DOHH2 (cell line): ENCODE measurements around the gene WDFY4.

Experiments
- EZH2phosphoT487 ChIP-seq: fragments of 200-600 bp; sonication (generic); IDR thresholded peaks from 2 replicates; pipeline ENCODE4 v1.6.1; 2017; ENCODE audit warnings: borderline replicate concordance, mild to moderate bottlenecking, antibody characterized with exemption, low read length, moderate library complexity, mixed read lengths
- TF ChIP-seq, protein P1 (sequence below): fragments of 200-600 bp; sonication (generic); IDR thresholded peaks from one replicate; pipeline ENCODE4 v1.5.1; 2014; ENCODE audit warnings: antibody characterized with exemption, mild to moderate bottlenecking, low read depth, low read length; ENCODE audit not compliant: poor library complexity, severe bottlenecking

- TF ChIP-seq, protein P1, sequence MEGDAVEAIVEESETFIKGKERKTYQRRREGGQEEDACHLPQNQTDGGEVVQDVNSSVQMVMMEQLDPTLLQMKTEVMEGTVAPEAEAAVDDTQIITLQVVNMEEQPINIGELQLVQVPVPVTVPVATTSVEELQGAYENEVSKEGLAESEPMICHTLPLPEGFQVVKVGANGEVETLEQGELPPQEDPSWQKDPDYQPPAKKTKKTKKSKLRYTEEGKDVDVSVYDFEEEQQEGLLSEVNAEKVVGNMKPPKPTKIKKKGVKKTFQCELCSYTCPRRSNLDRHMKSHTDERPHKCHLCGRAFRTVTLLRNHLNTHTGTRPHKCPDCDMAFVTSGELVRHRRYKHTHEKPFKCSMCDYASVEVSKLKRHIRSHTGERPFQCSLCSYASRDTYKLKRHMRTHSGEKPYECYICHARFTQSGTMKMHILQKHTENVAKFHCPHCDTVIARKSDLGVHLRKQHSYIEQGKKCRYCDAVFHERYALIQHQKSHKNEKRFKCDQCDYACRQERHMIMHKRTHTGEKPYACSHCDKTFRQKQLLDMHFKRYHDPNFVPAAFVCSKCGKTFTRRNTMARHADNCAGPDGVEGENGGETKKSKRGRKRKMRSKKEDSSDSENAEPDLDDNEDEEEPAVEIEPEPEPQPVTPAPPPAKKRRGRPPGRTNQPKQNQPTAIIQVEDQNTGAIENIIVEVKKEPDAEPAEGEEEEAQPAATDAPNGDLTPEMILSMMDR = no peak
- no peak for TF ChIP-seq EZH2phosphoT487
These were observed 274.0 kb downstream of the WDFY4 start for GRCh38 chr10:48958598-48959190.
